GM13976 (cell line): ENCODE data around the gene TMEM87A.

Experiments
- DNase-seq: peaks from one replicate; pipeline ENCODE4 v3.0.0; 2012; ENCODE audit warnings: low spot score
- CTCF ChIP-seq: IDR thresholded peaks from 2 replicates; pipeline ENCODE4 v1.5.1; 2012; ENCODE audit warnings: borderline replicate concordance, mild to moderate bottlenecking; ENCODE audit not compliant: insufficient read depth; ENCODE audit errors: extremely low read depth, missing control alignments, control extremely low read depth
- in situ Hi-C: fragments of 300-500 bp; cut with MboI; formaldehyde crosslinking; loops from one replicate; pipeline ENCODE4 v1.12.0; 2022; ENCODE audit warnings: low sequenced_read_pairs, mixed read lengths, inconsistent platforms; ENCODE audit not compliant: unreplicated experiment

Gene TMEM87A

GRCh38 chr15:42210696-42211095 lies 62.5 kb downstream of the TMEM87A start:
- TF ChIP-seq CTCF, result no peak
- in situ Hi-C loops, result no loop called here
- no peak for DNase-seq

- in situ Hi-C loops, result no loop called here
- no peak for TF ChIP-seq CTCF
- peak; percentile 90 for DNase-seq
These were observed 65.3 kb downstream of the TMEM87A start, which contains the start of gene VPS39 for GRCh38 chr15:42207674-42208579. TSS of gene VPS39 (minus strand) at chr15:42208304. CDS start at chr15:42208153, 151 bp downstream.

DNA sequence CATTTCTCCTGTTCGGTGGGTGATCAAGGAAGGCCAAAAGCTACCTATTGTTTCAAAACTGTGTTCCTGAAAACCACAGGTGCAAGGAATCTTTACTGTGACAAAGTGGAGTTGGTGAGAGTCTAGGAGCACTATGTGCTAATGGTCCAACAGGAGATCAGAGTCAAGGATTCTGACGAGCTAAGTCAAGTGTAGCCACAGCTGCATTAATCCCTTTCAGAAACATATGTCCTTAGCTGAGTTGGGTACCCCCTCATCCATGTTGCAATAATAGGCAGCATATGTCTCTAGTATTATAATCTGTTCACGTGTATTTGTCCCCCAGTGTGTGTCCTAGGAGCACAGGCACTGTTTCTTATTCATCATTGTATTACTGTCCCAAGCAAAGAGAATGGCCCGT lies 66.8 kb downstream of the TMEM87A start:
- in situ Hi-C loops, result no loop called here
- no peak for DNase-seq
- TF ChIP-seq CTCF, result no peak

DNA sequence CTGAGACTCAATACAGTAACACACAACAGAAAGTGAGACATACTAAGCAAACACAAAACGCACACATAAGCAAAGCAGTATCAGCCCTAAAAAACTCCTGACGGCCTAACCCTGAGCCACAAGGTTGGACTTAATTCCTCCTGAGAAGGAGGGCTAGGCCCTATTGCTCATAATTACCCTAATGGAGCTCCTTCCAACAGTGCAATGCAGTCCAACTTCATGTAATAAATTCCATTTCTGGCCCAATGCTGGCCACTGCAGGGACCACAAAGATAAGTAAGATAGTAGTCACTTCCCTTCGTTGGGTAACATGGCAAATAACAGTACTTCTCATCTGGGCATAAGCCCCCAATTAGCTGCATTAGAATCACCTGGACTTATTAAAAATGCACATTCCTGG lies 69.3 kb downstream of the TMEM87A start:
- TF ChIP-seq CTCF, result no peak
- in situ Hi-C loops, result no loop called here

GRCh38 chr15:42202653-42203052 lies 70.6 kb downstream of the TMEM87A start:
- no peak for DNase-seq
- in situ Hi-C loops, result no loop called here
- TF ChIP-seq CTCF, result no peak

More for the DNA sequence above, 69.3 kb downstream of the TMEM87A start:
- no peak for DNase-seq

GRCh38 chr15:42201801-42202200 lies 71.4 kb downstream of the TMEM87A start:
- TF ChIP-seq CTCF, result no peak
- in situ Hi-C loops, result no loop called here
- no peak for DNase-seq
